ENCODE results near the gene ZDHHC11B. TPM values are rescaled to one million over a fixed set of nuclear protein-coding genes. Genes with fewer than 3 reads are reported as not detected.
"Not testable (repeated sequence)": the region's sequence is repeated elsewhere in the genome, so short reads cannot be mapped to it uniquely, and the experiment has no call there.

The ZDHHC11B gene
- polyA plus RNA-seq, 5 donors = 24.9 to 42.4 (median 39.3) TPM

- not testable (repeated sequence) for DNase-seq
These were observed 30.9 kb downstream of the ZDHHC11B start for GRCh38 chr5:753567-754142.

- DNase-seq = not testable (repeated sequence)
These were observed 31.9 kb downstream of the ZDHHC11B start for GRCh38 chr5:752532-753115.

- not testable (repeated sequence) for DNase-seq
These were observed 32.5 kb downstream of the ZDHHC11B start for GRCh38 chr5:751992-752391.

- DNase-seq = no peak
These were observed 33.0 kb downstream of the ZDHHC11B start for GRCh38 chr5:751496-751895.

GRCh38 chr5:750226-750625 is 34.3 kb downstream of the ZDHHC11B start:
- not testable (repeated sequence) for DNase-seq

- DNase-seq = no peak
These were observed 35.3 kb downstream of the ZDHHC11B start for GRCh38 chr5:749101-749670.

GRCh38 chr5:748011-748980 is 36.2 kb downstream of the ZDHHC11B start:
- DNase-seq = not testable (repeated sequence)

GRCh38 chr5:747303-747844 is 37.2 kb downstream of the ZDHHC11B start:
- not testable (repeated sequence) for DNase-seq

GRCh38 chr5:746258-746761 is 38.2 kb downstream of the ZDHHC11B start:
- DNase-seq = no peak

- not testable (repeated sequence) for DNase-seq
These were observed 39.0 kb downstream of the ZDHHC11B start for GRCh38 chr5:745272-746142.

GRCh38 chr5:743696-744404 is 40.7 kb downstream of the ZDHHC11B start:
- DNase-seq = not testable (repeated sequence)

GRCh38 chr5:742276-742675 is 42.3 kb downstream of the ZDHHC11B start:
- not testable (repeated sequence) for DNase-seq

GRCh38 chr5:734145-734544 is 50.4 kb downstream of the ZDHHC11B start:
- not testable (repeated sequence) for DNase-seq

GRCh38 chr5:732754-733454 is 51.6 kb downstream of the ZDHHC11B start:
- not testable (repeated sequence) for DNase-seq

- not testable (repeated sequence) for DNase-seq
These were observed 55.3 kb downstream of the ZDHHC11B start for GRCh38 chr5:729225-729624.

GRCh38 chr5:727087-727486 is 57.4 kb downstream of the ZDHHC11B start:
- not testable (repeated sequence) for DNase-seq

- not testable (repeated sequence) for DNase-seq
These were observed 60.7 kb downstream of the ZDHHC11B start for GRCh38 chr5:723865-724264.

GRCh38 chr5:723309-723708 is 61.2 kb downstream of the ZDHHC11B start:
- not testable (repeated sequence) for DNase-seq

GRCh38 chr5:719379-719778 is 65.2 kb downstream of the ZDHHC11B start:
- not testable (repeated sequence) for DNase-seq
